ENCODE results near the gene ARNT2. TPM values are rescaled to one million over a fixed set of nuclear protein-coding genes. Genes with fewer than 3 reads are reported as not detected.

ARNT2 gene
- total RNA-seq, 2 experiments from 2014 or later, result not detected

- BruUV-seq (replicated peaks), result no TSS peak
- CTCF ChIA-PET (ENCODE audit: unreplicated experiment), result no interaction called here
- Histone ChIP-seq H3K9me3 (ENCODE audit: low read length) (no peaks in the 10 kb centered on the region), H3K9me2 (ENCODE audit: insufficient read depth, low read length) (no peaks in the 10 kb centered on the region), H3K36me3 (ENCODE audit: insufficient read depth, low read length) (no peaks in the 10 kb centered on the region), H4K20me1 (ENCODE audit: insufficient read depth, low read length) (no peaks in the 10 kb centered on the region), H3K79me2 (ENCODE audit: insufficient read depth, low read depth, low read length) (no peaks in the 10 kb centered on the region), H3K4me3 (ENCODE audit: low read depth, low read length, poor library complexity, severe bottlenecking) (no peak overlapping the region), H3K4me1 (ENCODE audit: insufficient read depth, low read length, poor library complexity, severe bottlenecking) (no peaks in the 10 kb centered on the region), H3K27ac (ENCODE audit: low read depth, low read length, poor library complexity, severe bottlenecking) (no peak overlapping the region), H2AFZ (ENCODE audit: low read length) (no peak overlapping the region), H3K4me2 (ENCODE audit: low read length) (no peak overlapping the region)
- POLR2A ChIA-PET, result no interaction called here
- TF ChIP-seq EZH2phosphoT487 (IDR thresholded peaks at IDR 0.05; ENCODE audit: borderline replicate concordance, low read depth, low read length) (no peak), CTCF (conservative IDR thresholded peaks at IDR 0.05; ENCODE audit: low read length) (no peak)
- DNase-seq (ENCODE audit: low spot score), result no peak
- intact Hi-C loops (cut with micrococcal nuclease; ENCODE audit: unreplicated experiment), result no loop called here
Measured at GRCh38 chr15:80433836-80434235, 29.7 kb downstream of the ARNT2 start.

GRCh38 chr15:80434926-80435720, 30.9 kb downstream of the ARNT2 start:
- H3K9me2 ChIP-seq (ENCODE audit: insufficient read depth, low read length), result no peaks in the 10 kb centered on the region
- H2AFZ ChIP-seq (ENCODE audit: low read length), result no peak overlapping the region
- CTCF ChIA-PET (ENCODE audit: unreplicated experiment), result no interaction called here
- POLR2A ChIA-PET, result no interaction called here
- H3K79me2 ChIP-seq (ENCODE audit: insufficient read depth, low read depth, low read length), result no peaks in the 10 kb centered on the region
- H3K4me1 ChIP-seq (ENCODE audit: insufficient read depth, low read length, poor library complexity, severe bottlenecking), result no peaks in the 10 kb centered on the region
- H3K4me2 ChIP-seq (ENCODE audit: low read length), result no peak overlapping the region
- intact Hi-C loops (cut with micrococcal nuclease; ENCODE audit: unreplicated experiment), result no loop called here
- H3K4me3 ChIP-seq (ENCODE audit: low read depth, low read length, poor library complexity, severe bottlenecking), result no peak overlapping the region
- no peaks in the 10 kb centered on the region for H3K36me3 ChIP-seq (ENCODE audit: insufficient read depth, low read length)
- no TSS peak for BruUV-seq (replicated peaks)
- no peaks in the 10 kb centered on the region for H4K20me1 ChIP-seq (ENCODE audit: insufficient read depth, low read length)
- no peak overlapping the region for H3K27ac ChIP-seq (ENCODE audit: low read depth, low read length, poor library complexity, severe bottlenecking)
- H3K9me3 ChIP-seq (ENCODE audit: low read length), result no peaks in the 10 kb centered on the region
- DNase-seq (ENCODE audit: low spot score), result no peak
- TF ChIP-seq EZH2phosphoT487 (IDR thresholded peaks at IDR 0.05; ENCODE audit: borderline replicate concordance, low read depth, low read length), result no peak
- no peak for TF ChIP-seq CTCF (conservative IDR thresholded peaks at IDR 0.05; ENCODE audit: low read length)

- H2AFZ ChIP-seq (ENCODE audit: low read length), result no peak overlapping the region
- no peak overlapping the region for H3K4me2 ChIP-seq (ENCODE audit: low read length)
- H3K9me2 ChIP-seq (ENCODE audit: insufficient read depth, low read length), result no peaks in the 10 kb centered on the region
- no peak for TF ChIP-seq CTCF (conservative IDR thresholded peaks at IDR 0.05; ENCODE audit: low read length)
- no peak for TF ChIP-seq EZH2phosphoT487 (IDR thresholded peaks at IDR 0.05; ENCODE audit: borderline replicate concordance, low read depth, low read length)
- POLR2A ChIA-PET, result no interaction called here
- H4K20me1 ChIP-seq (ENCODE audit: insufficient read depth, low read length), result no peaks in the 10 kb centered on the region
- no peak for DNase-seq (ENCODE audit: low spot score)
- no peaks in the 10 kb centered on the region for H3K9me3 ChIP-seq (ENCODE audit: low read length)
- H3K79me2 ChIP-seq (ENCODE audit: insufficient read depth, low read depth, low read length), result no peaks in the 10 kb centered on the region
- H3K36me3 ChIP-seq (ENCODE audit: insufficient read depth, low read length), result no peaks in the 10 kb centered on the region
- CTCF ChIA-PET (ENCODE audit: unreplicated experiment), result no interaction called here
- intact Hi-C loops (cut with micrococcal nuclease; ENCODE audit: unreplicated experiment), result no loop called here
- H3K27ac ChIP-seq (ENCODE audit: low read depth, low read length, poor library complexity, severe bottlenecking), result no peak overlapping the region
- H3K4me3 ChIP-seq (ENCODE audit: low read depth, low read length, poor library complexity, severe bottlenecking), result no peak overlapping the region
- H3K4me1 ChIP-seq (ENCODE audit: insufficient read depth, low read length, poor library complexity, severe bottlenecking), result no peaks in the 10 kb centered on the region
- no TSS peak for BruUV-seq (replicated peaks)
Measured at GRCh38 chr15:80436511-80437307, 32.5 kb downstream of the ARNT2 start.

All from OCI-LY7 (cell line).